Cardiac fibroblast (primary cell): ENCODE data around the gene AHR.
"Not testable (repeated sequence)": the region's sequence is repeated elsewhere in the genome, so short reads cannot be mapped to it uniquely, and the experiment has no call there.

Experiments
- DNase-seq, 2 donors: peaks; one replicate each; pipeline versions ENCODE4 v3.0.0 to v3.0.0-alpha.2; 2010; ENCODE audit warnings: low read depth in 2 of 2
- H3K4me3 ChIP-seq, 2 donors: replicated peaks in 1 of 2; 1 replicate in 1 of 2; 2 replicates in 1 of 2; pipeline ENCODE4 v1.5.1; 2011; ENCODE audit warnings: low read depth in 2 of 2, low read length in 2 of 2, mild to moderate bottlenecking in 2 of 2, moderate library complexity in 1 of 2
- TF ChIP-seq, protein P1 (sequence below): IDR thresholded peaks from one replicate; pipeline ENCODE4 v1.5.1; 2011; ENCODE audit warnings: low read depth, mild to moderate bottlenecking, low read length, inconsistent platforms

AHR gene

DNA sequence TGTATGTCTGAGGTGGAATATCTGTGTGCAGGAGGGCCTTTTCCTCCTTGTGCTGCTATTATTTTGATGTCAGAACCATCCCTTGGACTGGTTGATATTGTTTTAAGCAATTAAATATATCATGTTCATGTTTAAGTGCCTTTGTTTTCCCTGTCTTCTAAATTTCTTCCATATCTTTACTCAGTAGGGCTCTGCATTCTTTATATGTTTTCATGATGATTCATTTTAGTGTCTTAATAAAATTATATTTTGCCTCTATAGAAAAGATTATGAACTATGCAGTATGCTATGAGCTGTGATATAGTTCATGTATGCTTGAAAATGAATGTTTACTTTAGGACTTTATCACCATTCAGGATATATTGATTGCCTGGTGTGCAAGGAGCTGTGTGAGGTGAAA, 34.8 kb downstream of the AHR start:
- TF ChIP-seq, protein P1, sequence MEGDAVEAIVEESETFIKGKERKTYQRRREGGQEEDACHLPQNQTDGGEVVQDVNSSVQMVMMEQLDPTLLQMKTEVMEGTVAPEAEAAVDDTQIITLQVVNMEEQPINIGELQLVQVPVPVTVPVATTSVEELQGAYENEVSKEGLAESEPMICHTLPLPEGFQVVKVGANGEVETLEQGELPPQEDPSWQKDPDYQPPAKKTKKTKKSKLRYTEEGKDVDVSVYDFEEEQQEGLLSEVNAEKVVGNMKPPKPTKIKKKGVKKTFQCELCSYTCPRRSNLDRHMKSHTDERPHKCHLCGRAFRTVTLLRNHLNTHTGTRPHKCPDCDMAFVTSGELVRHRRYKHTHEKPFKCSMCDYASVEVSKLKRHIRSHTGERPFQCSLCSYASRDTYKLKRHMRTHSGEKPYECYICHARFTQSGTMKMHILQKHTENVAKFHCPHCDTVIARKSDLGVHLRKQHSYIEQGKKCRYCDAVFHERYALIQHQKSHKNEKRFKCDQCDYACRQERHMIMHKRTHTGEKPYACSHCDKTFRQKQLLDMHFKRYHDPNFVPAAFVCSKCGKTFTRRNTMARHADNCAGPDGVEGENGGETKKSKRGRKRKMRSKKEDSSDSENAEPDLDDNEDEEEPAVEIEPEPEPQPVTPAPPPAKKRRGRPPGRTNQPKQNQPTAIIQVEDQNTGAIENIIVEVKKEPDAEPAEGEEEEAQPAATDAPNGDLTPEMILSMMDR, result no peak
- no peak for DNase-seq
- H3K4me3 ChIP-seq, result no peak overlapping the region

DNA sequence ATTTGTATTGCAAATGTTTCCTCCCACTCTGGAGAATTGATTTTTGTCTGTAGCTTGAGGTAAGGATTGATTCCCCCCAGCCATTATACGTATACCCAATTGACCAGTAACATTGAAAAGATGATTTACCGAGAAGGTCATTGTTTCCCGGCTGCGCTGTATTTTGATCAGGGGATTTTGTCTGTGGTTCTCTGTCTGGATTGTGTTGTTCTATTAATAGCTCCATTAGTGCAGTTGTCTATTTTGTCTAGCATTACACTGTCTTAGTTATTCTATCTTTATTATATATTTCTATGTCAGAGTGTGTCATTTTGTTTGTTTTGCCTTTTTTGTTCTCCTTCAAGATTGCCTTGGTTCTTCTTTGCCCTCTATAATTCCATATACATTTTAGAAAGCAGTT, 37.7 kb downstream of the AHR start:
- TF ChIP-seq, protein P1, result no peak
- no peak for DNase-seq
- no peak overlapping the region for H3K4me3 ChIP-seq

DNA sequence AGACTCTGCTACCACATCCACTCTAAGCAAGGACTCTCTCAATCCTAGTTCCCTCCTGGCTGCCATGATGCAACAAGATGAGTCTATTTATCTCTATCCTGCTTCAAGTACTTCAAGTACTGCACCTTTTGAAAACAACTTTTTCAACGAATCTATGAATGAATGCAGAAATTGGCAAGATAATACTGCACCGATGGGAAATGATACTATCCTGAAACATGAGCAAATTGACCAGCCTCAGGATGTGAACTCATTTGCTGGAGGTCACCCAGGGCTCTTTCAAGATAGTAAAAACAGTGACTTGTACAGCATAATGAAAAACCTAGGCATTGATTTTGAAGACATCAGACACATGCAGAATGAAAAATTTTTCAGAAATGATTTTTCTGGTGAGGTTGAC, 40.7 kb downstream of the AHR start:
- TF ChIP-seq, protein P1, result no peak
- no peak overlapping the region for H3K4me3 ChIP-seq
- DNase-seq, result no peak

- no peak for DNase-seq
- TF ChIP-seq, protein P1, result no peak
- no peak overlapping the region for H3K4me3 ChIP-seq
These were observed 41.5 kb downstream of the AHR start for GRCh38 chr7:17339952-17340351.

- no peak for DNase-seq
- H3K4me3 ChIP-seq, result no peak overlapping the region
- TF ChIP-seq, protein P1, result no peak
These were observed 42.2 kb downstream of the AHR start for GRCh38 chr7:17340655-17341054.

DNA sequence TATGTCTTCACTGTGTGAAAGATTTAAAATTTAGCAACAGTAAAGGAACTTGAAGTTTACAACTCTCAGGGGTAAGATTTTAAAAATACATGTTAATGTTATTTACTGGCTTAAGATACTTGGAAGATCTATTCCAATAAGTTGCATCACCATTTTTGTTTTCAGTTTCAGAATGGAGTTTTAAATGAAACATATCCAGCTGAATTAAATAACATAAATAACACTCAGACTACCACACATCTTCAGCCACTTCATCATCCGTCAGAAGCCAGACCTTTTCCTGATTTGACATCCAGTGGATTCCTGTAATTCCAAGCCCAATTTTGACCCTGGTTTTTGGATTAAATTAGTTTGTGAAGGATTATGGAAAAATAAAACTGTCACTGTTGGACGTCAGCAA, 44.3 kb downstream of the AHR start:
- no peak overlapping the region for H3K4me3 ChIP-seq
- TF ChIP-seq, protein P1, result no peak
- DNase-seq, result no peak

DNA sequence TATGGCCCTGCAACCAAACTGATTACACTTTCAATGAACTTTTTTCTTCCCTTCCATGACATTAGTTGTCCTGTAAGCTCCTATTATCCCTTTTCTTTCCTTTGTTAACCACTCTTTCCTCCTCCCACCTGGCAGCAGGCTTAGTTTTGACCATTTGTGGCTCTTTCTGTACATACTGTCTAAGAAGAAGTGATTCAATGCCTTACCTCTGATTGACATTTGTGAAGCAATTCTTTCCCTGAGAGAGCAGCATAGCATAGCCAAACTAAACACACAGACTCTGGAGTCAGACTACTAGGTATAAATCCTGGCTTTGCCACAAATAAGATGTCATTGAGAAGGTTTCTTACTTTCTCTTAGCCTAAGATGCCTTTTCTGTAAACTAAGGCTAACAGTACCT, 48.9 kb downstream of the AHR start:
- peak in 1 of 2 donors; percentile 65 for DNase-seq
- TF ChIP-seq, protein P1, result no peak
- no peak overlapping the region for H3K4me3 ChIP-seq

DNA sequence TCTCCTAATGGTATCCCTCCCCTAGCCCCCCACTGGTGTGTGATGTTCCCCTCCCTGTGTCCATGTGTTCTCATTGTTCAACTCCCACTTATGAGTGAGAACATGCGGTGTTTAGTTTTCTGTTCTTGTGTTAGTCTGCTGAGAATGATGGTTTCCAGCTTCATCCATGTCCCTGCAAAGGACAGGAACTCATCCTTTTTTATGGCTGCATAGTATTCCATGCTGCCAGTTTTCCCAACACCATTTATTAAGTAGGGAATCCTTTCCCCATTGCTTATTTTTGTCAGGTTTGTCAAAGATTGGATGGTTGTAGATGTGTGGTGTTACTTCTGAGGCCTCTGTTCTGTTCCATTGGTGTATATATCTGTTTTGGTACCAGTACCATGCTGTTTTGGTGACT, 50.5 kb downstream of the AHR start:
- DNase-seq, H3K4me3 ChIP-seq: not testable (repeated sequence)

DNA sequence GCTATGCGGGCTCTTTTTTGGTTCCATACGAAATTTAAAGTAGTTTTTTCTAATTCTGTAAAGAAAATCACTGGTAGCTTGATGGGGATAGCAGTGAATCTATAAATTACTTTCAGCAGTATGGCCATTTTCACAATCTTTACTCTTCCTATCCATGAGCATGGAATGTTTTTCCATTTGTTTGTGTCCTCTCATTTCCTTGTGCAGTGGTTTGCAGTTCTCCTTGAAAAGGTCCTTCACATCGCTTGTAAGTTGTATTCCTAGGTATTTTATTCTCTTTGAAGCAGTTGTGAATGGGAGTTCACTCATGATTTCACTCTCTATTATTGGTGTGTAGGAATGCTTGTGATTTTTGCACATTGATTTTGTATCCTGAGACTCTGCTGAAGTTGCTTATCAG, 51.9 kb downstream of the AHR start:
- not testable (repeated sequence) for DNase-seq, H3K4me3 ChIP-seq

GRCh38 chr7:17353650-17354419, 55.4 kb downstream of the AHR start:
- DNase-seq, H3K4me3 ChIP-seq: not testable (repeated sequence)
